CD1c-positive myeloid dendritic cell (primary cell): Measurements from ENCODE around the gene HS3ST3B1.
A peak's percentile ranks its signal among the peaks of the same experiment; 100 is the strongest.

ENCODE experiments used
- DNase-seq: peaks from one replicate; pipeline ENCODE4 v3.0.0-alpha.2; 2016; ENCODE audit errors: extremely low spot score

HS3ST3B1 gene

DNA sequence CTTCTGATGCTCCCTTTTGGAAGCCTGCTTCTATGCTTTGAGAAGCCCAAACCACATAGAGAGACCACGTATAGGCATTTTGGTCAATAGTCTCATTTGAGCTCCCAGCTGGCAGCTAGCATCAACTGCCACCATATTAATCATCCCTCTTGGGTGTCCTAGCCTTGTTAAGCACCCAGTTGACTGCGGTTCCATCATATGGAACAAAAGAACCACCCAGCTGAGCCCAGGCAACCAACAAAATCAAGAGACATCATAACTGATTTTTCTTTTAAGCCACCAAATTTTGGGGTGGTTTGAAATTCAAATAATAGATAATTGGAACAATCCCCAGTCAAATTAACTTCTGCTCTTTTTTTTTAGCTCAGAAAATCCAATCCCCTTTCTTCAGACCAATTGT, 53.9 kb downstream of the HS3ST3B1 start:
- no peak for DNase-seq

DNA sequence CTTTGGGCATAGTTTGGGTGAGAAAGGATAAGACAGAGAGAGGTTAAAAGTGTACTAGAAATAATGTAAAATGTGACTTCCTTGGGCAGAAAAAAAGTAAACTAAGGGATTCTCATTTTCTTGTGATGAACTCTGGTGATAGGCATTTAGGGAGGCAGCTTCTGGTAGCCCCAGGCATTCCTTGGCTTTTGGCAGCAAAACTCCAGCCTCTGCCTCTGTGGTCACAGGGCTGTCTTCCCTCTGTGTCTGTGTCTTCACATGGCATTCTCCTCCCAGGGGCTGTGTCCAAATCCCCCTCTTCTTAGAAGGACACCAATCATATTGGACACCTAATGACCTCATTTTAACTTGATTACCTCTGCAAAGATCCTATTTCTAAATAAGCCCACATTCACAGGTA, 54.7 kb downstream of the HS3ST3B1 start:
- DNase-seq, result no peak

DNA sequence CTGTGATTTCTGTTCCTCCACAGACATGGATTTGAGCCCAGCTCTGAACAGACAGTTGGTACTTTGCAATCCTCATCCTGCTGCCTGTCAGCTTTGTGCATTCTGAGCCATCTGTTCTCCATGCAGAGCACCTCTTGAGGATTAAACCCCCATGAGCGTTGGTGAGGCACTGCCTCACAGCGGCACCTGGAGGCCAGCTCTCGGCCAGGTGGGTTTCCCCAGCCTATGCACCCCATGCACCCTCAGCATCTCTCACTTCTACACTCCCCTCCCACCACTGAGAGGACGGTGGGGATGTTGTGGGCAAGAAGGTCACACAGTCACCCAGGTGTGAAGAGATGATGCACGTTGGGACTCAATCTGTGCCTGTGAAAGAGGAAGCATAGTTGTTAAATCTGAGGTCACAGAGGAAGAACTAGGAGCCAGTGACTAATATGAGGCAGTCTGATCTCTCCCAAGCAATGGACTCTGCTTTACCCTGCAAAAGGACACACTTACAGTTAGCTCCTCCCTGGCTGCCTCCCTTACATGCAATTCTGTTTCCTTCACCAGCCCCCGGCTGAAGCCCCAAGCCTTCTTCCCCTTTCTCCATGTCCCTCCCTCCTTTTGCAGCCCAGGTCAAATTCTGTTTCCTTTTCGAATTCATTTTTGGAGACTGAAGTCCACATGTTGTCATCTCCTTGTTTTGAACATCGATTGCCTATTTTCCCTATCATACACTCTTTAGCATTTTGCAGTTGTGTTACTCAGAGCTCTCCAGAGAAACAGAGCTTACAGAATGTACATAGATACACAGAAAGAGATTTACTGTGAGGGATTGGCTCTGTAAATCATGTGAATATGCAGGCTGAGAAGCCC, 58.5 kb downstream of the HS3ST3B1 start:
- DNase-seq, result peak; percentile 84

DNA sequence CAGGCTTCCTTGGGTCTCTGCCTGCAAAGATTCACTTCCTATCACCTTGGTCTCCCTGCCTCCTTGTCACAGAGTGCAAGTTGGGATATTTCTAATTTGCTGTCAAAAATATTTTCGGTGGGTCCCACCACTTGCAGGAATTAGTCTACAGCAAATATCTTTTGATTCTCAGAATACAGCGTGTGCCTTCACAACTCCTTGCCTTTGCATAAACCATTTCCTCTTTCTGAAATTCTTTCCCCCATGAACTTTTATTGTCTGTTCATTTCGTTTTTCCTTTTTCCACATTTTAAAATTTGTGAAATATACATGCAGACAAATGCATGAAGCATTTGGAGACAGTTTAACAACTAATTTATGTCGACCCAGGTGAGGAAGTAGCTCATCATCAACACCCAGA, 60.0 kb downstream of the HS3ST3B1 start:
- no peak for DNase-seq

DNA sequence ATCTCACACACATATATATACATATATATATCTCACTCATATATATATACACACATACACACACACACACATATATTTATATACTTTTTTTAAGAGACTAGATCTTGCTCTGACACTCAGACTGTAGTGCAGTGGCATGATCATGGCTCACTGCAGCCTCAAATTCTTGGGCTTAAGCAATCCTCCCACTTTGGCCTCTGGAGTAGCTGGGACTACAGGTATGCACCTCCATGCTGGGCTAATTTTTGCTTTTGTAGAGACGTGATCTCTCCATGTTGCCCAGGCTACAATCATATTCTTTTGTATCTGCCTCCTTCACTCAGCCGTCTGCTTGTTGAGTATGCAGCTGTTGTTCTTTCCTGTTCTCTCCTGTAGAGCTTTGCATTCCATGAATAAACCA, 60.6 kb downstream of the HS3ST3B1 start:
- no peak for DNase-seq

DNA sequence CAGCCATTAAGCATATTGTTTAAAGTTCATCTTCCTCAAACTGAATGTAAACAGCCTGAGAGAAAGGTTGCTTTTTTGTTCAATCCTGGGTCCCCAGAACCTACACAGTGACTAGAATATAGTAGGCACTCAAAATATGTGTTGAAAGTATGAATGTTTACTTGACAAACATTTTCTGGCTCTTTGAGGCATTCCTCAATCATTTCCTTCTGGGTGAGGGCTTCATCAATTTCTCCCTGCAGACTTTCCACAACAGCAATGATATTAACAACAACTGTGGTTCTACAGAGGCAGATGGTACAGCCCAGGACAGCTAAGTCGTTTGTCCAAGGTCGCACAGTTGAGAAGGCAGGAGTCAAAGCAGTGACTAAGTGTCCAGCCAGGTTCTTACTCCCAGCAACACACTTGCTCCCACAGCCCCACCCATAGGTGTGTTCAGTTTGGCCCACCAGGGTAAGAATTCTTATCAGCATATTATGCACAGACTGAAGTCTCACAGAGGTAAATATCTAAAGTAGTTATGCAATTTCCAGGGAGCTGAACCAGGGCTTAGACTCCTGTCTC, 61.1 kb downstream of the HS3ST3B1 start:
- no peak for DNase-seq

DNA sequence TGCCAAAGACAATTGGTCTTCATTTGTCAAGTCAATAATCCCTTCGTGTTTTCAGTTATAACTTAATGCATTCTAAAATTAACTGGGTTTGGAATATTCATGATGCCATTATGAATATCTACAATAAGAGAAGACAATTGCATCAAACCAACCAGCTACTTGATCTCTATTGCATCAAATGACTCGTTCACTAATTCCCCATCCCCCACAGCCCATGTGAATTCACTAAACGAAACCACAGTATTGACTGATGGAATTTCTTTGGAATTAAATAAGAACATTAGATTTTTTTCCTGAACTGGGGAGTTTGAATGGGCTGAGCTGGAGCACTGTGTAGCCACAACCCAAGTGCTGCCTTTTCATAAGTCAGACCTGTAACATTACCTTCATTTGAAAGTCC, 65.3 kb downstream of the HS3ST3B1 start:
- no peak for DNase-seq

DNA sequence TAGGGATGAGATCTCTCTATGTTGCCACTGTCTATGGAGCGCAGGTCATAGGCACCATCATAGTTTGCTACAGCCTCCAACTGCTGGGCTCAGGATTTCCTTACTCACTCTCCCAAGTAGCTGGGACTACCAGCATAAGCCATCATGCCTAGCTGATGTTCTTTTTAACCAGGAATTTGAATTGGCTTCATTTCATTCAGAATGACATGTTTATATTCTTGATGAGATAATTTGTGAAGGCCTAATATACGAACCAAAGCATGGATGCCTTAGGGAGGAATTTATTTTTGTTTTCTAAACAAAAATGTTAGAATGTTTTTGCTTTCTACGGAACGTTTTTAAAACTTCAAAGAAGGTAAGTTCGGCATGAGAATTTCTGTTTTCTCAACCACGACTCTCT, 71.6 kb downstream of the HS3ST3B1 start:
- no peak for DNase-seq

DNA sequence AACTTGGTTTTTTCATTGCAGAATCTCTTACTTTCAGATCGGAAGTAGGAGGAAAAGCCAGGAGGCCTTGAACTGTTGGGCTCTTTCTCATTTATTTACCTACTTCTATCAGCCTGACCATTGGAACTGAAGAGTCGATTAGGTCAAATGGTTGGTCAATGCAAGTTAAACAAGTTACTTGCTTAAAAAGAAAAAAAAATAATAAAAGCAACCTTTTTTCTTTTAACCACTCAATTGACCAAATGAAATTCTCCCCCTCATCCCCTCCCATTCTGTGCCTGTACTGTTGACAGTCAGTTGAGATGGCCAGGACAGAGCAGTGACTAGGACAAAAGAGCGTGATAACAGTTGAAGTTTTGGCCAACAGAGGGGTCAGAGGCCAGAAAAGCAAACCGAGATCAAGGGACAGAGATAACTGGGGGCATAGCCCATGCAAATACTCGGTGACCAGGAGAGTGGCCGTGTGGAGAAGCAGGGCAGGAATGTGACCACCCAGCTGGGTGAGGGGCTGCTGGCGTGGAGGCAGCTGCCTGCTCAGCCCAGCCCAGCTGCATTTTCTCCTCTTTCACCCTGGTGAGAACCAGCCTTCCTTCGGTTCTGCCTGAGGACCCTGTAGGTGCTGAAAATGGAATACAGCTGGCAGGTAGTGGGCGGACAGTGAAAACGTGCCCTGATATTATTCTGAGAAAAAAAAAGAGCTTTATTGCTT, 72.2 kb downstream of the HS3ST3B1 start:
- no peak for DNase-seq

DNA sequence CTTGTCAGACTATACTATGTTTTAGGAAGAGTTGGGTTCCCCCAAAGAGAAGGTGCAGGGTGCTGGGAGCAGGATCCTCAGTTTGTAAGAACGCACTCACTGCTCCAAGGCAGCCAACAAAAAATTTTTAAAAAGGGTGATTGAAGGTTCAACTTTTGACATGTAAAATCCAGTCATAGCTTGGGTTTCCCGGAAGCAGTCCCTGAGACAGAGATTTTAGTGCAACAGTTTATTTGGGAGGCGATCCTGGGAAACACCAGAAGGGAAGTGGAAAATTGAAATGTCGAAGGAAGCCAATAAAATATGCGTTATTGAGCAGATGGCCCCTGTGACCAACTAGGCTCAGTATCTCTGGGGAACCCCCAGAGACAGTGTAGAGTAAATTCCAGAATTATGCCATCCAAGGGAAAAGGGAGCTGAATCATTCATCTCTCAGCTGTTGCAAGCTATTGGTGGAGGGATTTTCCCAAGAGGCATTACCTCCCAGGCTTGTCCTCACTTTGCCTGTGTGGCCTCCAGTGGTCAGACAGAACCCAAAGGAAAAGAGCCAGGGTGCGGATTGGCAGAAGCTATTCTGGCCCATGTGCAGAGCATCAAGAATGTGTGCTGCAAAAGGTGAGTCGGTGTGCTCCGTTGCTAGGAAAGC, 72.9 kb downstream of the HS3ST3B1 start:
- DNase-seq, result no peak

DNA sequence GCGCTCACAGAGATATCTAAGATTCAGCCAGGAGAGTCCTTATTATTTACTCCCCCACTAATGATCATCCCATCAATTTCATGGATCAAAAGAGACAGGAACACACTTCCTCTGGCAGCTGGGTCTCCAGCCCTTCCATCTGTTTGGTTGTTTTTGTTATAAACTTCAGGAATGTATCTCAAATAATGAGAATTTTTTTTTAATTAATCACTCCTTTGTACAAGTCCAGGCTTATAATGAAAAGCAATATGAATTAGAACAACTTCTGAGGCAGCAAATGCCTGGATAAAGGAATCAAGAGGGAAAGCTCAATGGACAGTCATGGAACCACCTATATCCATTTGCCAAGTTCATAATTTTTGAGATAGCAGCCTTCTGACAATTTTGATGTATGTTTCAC, 73.4 kb downstream of the HS3ST3B1 start:
- DNase-seq, result no peak

DNA sequence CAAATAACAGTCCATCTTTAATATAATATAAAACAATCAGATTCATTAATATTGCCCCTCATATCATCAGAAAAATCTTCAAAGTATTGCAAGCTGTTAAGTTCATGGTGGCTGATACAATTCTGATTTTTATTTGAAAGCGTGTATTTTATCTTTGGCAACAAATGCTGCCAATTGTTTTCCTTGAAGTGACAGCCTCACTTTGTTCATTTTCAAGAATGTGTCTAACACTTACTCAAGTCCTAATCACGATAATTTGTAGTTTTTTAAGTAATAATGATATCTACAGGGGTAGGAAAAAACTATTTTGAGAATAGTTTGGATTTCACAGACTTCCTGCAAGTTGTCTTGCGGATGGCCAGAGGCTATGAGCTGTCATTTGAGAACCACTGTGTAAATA, 75.8 kb downstream of the HS3ST3B1 start:
- no peak for DNase-seq

DNA sequence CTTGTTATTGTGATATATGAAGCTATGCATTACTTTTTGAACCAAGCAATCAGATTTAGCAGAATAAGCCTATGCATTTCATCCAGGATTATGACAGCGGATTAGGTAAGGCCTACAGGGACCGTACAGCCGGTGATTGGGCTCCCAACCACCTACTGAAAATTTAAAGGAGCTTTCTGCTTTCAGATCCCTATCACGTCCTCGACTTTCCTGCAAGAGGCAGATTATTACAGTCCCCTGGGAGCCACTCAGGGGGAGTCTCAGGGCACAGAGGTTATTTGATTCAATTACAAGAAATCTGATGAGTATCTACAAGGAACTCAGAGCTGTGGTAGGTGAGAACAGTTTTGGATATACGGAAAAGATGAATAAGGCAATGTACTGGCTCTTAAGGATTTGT, 80.7 kb downstream of the HS3ST3B1 start:
- no peak for DNase-seq

DNA sequence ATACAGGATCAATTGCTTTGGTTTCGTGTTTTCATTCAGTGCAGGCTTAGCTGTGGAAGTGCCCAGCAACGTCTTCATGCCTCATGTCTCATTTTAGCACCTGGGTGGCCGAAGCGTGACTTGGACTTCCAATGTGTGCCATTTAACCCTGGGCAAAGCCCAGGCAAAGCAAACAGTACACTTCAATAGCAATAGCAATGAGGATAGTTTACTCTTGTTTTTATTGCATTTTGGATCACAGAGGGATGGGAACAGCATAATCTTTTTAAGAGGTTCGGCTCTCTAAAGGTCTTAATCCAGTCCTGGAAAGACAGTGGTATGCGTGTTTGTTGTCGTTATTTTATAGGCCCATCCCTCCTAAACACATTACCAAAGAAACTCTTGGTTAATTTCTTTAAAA, 86.2 kb downstream of the HS3ST3B1 start:
- no peak for DNase-seq

DNA sequence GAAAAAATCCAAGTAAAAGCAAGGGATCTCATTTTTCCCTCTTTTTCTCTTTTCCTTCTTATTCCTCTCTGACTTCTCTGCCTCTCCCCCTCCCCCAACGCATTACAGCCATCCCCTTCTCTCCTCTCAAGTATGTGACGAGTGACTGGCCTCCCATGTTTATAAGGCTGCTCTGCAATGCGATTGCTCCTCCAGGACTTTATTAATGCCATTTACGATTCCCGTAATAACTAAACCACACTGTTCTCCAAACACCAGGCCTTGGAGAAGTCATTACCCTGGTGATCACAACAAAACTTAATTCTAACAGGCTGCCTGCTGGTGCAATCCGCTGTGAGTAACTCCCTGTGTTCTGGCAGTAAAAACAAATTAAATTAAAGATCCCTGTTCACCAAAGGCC, 88.8 kb downstream of the HS3ST3B1 start:
- no peak for DNase-seq

DNA sequence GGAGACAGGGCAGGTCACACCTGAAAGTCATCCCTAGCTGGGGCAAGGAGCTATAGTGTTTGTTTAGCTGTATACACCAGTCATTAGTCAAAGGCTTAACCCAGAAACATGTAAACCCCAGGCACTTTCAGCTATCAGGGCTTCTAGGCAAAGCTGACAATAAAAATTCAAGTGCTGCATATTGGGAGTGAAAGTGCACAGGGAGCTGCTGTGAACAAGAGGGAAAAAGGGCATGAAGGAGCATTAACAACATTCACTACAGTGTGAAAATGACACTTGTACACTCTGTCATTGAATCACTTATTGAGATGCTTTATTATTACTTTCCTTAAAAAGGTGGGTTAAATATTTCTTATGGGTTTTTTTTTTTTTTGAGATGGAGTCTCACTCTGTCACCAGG, 92.8 kb downstream of the HS3ST3B1 start:
- no peak for DNase-seq

DNA sequence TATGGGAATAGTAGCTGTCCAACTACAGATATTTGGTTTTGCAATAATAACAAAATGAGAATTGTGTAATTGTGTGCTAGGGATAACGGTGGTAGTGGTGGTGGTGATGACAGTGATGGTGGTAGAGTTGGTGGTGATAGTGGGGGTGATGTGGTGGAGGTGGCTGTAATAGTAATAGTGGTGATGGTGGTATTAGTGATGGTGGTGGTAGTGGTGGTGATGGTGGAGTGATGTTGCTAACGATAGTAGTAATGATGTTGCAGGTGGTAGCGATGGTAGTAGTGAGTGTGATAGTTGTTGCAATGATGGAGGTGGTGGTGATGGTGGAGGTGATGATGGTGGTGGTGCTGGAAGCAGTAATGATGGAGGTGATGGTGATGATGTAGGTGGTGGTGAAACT, 94.4 kb downstream of the HS3ST3B1 start:
- DNase-seq, result no peak

DNA sequence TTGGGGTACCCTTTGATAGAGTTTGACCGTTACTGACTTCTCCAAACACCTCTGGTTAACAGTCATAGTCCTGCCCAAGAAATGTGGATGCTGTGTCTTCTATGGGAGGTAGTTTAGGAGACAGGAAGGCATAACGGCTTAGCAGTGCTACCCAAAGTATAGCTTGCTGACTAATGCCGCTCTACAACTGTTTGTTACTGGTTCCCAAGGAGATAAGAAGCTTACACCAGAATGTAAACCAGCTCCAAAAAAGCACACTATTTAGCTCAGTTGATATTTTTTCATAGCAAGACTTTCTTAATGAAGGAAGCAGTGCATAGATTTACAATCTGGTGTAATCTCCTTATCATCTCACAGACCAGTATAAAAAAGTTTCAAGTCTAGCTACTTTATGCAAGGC, 95.7 kb downstream of the HS3ST3B1 start:
- DNase-seq, result no peak

DNA sequence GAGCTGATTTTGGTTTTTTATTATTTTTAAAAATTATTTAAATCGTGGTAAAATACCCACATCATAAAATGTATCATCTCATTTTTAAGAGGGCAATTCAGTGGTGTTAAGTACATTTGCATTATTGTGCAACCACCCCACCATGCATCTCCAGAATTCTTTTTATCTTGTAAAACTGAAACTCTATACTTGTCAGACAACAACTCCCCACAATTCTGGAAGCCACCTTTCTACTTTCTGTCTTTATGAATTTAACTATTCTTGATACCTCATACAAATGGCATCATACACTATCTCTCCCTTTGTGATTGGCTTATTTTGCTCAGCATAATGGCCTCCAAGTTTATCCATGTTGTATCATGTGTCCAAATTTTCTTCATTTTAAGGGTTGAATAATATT, 97.9 kb downstream of the HS3ST3B1 start:
- no peak for DNase-seq
